PFSK-1 (cell line): ENCODE results near the gene EIF4ENIF1.
A peak's percentile ranks its signal among the peaks of the same experiment; 100 is the strongest.

ENCODE experiments used
- FOXP2 ChIP-seq: optimal IDR thresholded peaks from 2 replicates; pipeline ENCODE3; 2011; ENCODE audit warnings: borderline replicate concordance, control low read depth, inconsistent platforms; ENCODE audit not compliant: insufficient read depth; ENCODE audit errors: extremely low read length, extremely low read depth
- POLR2AphosphoS5 ChIP-seq: IDR thresholded peaks from 2 replicates; pipeline ENCODE4 v1.6.1; 2012; ENCODE audit warnings: low read depth, mild to moderate bottlenecking, control low read depth, low read length, moderate library complexity
- SIN3A ChIP-seq: IDR thresholded peaks from 2 replicates; pipeline ENCODE4 v1.6.1; 2012; ENCODE audit warnings: mild to moderate bottlenecking, low read length, moderate library complexity, borderline replicate concordance; ENCODE audit not compliant: insufficient read depth
- TAF1 ChIP-seq: IDR thresholded peaks from 2 replicates; pipeline ENCODE4 v1.6.1; 2012; ENCODE audit warnings: low read length, control low read depth, borderline replicate concordance; ENCODE audit not compliant: insufficient read depth
- TF ChIP-seq, protein P1 (sequence below), 2 experiments: IDR thresholded peaks; 2 replicates each; pipeline versions ENCODE4 v1.6.1 to v1.8.0; 2011 to 2012; ENCODE audit warnings: low read depth in 2 of 2, low read length in 2 of 2, control low read depth in 1 of 2, inconsistent platforms in 1 of 2, mild to moderate bottlenecking in 1 of 2, moderate library complexity in 1 of 2; ENCODE audit not compliant: insufficient read depth in 1 of 2

Gene EIF4ENIF1

DNA sequence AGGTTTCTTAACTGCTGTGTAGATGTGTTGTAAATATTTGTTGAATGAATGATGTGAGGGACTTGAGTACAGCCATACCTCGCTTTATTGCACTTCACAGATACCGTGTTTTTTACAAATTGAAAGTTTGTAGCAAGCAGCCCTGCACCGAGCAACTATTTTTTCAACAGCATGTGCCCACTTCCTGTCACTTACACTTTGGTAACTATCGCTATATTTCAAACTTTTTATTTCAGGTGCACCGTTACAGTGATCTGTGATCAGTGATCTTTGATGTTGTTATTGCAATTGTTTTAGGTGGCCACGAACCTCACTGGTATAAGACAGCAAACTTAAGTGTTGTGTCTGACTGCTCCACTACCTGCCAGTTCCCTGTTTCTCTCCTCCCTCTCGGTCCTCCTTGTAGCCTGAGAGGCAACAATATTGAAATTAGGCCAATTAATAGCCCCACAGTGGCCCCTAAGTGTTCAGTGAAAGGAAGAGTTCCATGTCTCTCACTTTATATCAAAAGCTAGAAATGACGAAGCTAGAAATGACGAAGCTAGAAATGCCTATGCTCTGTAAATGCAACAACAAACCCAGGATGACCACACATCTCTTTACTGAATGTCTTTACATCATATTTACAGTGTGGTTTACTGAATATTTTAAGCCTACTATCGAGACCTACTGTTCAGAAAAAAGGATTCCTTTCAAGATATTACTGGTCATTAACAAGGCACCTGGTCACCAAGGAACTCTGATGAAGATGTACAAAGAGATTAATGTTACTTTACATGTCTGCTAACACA lies 7.7 kb upstream of the EIF4ENIF1 start:
- TF ChIP-seq SIN3A (no peak), POLR2AphosphoS5 (no peak), FOXP2 (no peak), TAF1 (no peak)
- TF ChIP-seq, protein P1, sequence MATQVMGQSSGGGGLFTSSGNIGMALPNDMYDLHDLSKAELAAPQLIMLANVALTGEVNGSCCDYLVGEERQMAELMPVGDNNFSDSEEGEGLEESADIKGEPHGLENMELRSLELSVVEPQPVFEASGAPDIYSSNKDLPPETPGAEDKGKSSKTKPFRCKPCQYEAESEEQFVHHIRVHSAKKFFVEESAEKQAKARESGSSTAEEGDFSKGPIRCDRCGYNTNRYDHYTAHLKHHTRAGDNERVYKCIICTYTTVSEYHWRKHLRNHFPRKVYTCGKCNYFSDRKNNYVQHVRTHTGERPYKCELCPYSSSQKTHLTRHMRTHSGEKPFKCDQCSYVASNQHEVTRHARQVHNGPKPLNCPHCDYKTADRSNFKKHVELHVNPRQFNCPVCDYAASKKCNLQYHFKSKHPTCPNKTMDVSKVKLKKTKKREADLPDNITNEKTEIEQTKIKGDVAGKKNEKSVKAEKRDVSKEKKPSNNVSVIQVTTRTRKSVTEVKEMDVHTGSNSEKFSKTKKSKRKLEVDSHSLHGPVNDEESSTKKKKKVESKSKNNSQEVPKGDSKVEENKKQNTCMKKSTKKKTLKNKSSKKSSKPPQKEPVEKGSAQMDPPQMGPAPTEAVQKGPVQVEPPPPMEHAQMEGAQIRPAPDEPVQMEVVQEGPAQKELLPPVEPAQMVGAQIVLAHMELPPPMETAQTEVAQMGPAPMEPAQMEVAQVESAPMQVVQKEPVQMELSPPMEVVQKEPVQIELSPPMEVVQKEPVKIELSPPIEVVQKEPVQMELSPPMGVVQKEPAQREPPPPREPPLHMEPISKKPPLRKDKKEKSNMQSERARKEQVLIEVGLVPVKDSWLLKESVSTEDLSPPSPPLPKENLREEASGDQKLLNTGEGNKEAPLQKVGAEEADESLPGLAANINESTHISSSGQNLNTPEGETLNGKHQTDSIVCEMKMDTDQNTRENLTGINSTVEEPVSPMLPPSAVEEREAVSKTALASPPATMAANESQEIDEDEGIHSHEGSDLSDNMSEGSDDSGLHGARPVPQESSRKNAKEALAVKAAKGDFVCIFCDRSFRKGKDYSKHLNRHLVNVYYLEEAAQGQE (IDR thresholded peaks at IDR 0.05; ENCODE audit: insufficient read depth in 1 of 2, low read depth in 2 of 2, low read length in 2 of 2): no peak

- TF ChIP-seq SIN3A: no peak
- TF ChIP-seq FOXP2: no peak
- no peak for TF ChIP-seq POLR2AphosphoS5
- TF ChIP-seq TAF1: no peak
- TF ChIP-seq, protein P1 (IDR thresholded peaks at IDR 0.05; ENCODE audit: insufficient read depth in 1 of 2, low read depth in 2 of 2, low read length in 2 of 2): no peak
Observed at GRCh38 chr22:31496735-31497146, 7.1 kb upstream of the EIF4ENIF1 start.

DNA sequence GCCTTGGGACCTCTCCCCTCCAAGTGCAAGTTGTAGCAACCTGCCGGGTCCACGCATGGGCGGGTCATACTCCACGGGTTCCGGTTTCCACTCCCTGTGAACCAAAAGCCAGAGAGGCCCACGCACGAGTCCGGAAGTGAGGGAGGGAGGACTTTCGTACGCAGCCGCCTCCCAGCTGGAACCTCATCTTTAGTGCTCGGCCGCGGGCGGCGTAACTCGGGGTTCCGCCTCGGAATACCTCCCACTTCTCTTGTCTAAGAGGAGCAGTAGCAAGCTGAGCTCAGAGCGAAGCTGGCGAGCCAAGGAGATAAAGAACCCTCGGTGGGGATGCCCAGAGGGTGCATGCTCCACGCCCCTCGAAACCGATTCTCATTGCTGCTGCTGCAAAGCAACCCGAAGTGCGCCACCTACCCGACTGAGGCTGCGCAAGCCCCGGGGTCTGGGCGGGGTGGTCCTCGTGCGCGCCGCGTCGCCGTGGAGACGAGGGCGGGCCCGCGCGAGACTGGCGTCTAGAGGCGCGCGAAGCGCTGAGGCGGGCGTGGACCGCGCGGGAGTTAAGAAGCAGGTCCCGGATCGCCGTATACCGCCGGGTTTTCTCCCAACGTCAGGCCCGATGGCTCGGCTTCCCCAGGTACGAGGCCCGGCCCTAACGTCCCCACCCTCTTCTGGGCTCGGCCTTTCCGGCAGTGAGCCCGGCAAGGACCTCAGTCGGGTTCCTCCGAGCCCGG lies 6.5 kb upstream of the EIF4ENIF1 start, which contains the start of gene SFI1:
TSS of gene SFI1 (plus strand) at position 530 of the 728 bp plus-strand sequence. CDS start 11,749 bp downstream, outside the sequence.
- peak; percentile 38 for TF ChIP-seq FOXP2
- TF ChIP-seq, protein P1 (IDR thresholded peaks at IDR 0.05; ENCODE audit: insufficient read depth in 1 of 2, low read depth in 2 of 2, low read length in 2 of 2): no peak
- TF ChIP-seq POLR2AphosphoS5: peak; percentile 60; the same call in 1 of the 2 replicates

- TF ChIP-seq, protein P1 (IDR thresholded peaks at IDR 0.05; ENCODE audit: insufficient read depth in 1 of 2, low read depth in 2 of 2, low read length in 2 of 2): no peak
- TF ChIP-seq FOXP2: no peak
- TF ChIP-seq TAF1: no peak
- TF ChIP-seq POLR2AphosphoS5: no peak
- no peak for TF ChIP-seq SIN3A
Observed at GRCh38 chr22:31495343-31495742, 5.7 kb upstream of the EIF4ENIF1 start.
